ENCODE results near the gene SNX25.

GRCh38 chr4:185371702-185372101, 162.3 kb downstream of the SNX25 start:
- no peak for TF ChIP-seq EP300 (IDR thresholded peaks at IDR 0.05; ENCODE audit: borderline replicate concordance)
- TF ChIP-seq NFIC (IDR thresholded peaks at IDR 0.05), result no peak
- no peak for TF ChIP-seq ZBTB7A (IDR thresholded peaks at IDR 0.05; ENCODE audit: low read depth)
- TF ChIP-seq YY1 (IDR thresholded peaks at IDR 0.05; ENCODE audit: low read depth), result no peak
- TF ChIP-seq RAD21 (IDR thresholded peaks at IDR 0.05; ENCODE audit: low read depth), result no peak
- no peak for TF ChIP-seq EGR1 (IDR thresholded peaks at IDR 0.05)
- TF ChIP-seq, protein P1, sequence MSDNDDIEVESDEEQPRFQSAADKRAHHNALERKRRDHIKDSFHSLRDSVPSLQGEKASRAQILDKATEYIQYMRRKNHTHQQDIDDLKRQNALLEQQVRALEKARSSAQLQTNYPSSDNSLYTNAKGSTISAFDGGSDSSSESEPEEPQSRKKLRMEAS (IDR thresholded peaks at IDR 0.05), result no peak
- TF ChIP-seq TAF1 (IDR thresholded peaks at IDR 0.05; ENCODE audit: low read depth), result no peak
- TF ChIP-seq, protein P2, sequence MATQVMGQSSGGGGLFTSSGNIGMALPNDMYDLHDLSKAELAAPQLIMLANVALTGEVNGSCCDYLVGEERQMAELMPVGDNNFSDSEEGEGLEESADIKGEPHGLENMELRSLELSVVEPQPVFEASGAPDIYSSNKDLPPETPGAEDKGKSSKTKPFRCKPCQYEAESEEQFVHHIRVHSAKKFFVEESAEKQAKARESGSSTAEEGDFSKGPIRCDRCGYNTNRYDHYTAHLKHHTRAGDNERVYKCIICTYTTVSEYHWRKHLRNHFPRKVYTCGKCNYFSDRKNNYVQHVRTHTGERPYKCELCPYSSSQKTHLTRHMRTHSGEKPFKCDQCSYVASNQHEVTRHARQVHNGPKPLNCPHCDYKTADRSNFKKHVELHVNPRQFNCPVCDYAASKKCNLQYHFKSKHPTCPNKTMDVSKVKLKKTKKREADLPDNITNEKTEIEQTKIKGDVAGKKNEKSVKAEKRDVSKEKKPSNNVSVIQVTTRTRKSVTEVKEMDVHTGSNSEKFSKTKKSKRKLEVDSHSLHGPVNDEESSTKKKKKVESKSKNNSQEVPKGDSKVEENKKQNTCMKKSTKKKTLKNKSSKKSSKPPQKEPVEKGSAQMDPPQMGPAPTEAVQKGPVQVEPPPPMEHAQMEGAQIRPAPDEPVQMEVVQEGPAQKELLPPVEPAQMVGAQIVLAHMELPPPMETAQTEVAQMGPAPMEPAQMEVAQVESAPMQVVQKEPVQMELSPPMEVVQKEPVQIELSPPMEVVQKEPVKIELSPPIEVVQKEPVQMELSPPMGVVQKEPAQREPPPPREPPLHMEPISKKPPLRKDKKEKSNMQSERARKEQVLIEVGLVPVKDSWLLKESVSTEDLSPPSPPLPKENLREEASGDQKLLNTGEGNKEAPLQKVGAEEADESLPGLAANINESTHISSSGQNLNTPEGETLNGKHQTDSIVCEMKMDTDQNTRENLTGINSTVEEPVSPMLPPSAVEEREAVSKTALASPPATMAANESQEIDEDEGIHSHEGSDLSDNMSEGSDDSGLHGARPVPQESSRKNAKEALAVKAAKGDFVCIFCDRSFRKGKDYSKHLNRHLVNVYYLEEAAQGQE (IDR thresholded peaks at IDR 0.05; ENCODE audit: low read depth), result no peak
- TF ChIP-seq FOXM1 (IDR thresholded peaks at IDR 0.05; ENCODE audit: borderline replicate concordance, low read depth), result no peak
- no peak for TF ChIP-seq CREB1 (IDR thresholded peaks at IDR 0.05; ENCODE audit: low read depth)
- no peak for TF ChIP-seq USF1 (IDR thresholded peaks at IDR 0.05)
- no peak for TF ChIP-seq TCF12 (IDR thresholded peaks at IDR 0.05; ENCODE audit: low read depth)
- no peak for TF ChIP-seq CEBPB (IDR thresholded peaks at IDR 0.05)

Measured in Ishikawa (cell line).